H9 (cell line): ENCODE data around the gene PLXND1. TPM values are rescaled to one million over a fixed set of nuclear protein-coding genes. Genes with fewer than 3 reads are reported as not detected.

Source experiments
- DNase-seq: peaks from one replicate; pipeline ENCODE4 v3.0.0-alpha.2; 2017
- H2AFZ ChIP-seq: one replicate; pipeline ENCODE4 v1.6.1; 2013; ENCODE audit warnings: mild to moderate bottlenecking, low read length, control low read depth, moderate library complexity
- H2AK5ac ChIP-seq: 2 replicates; pipeline ENCODE4 v1.6.1; 2013; ENCODE audit warnings: low read length, control low read depth, mixed read lengths; ENCODE audit not compliant: insufficient read length
- H2BK120ac ChIP-seq: one replicate; pipeline ENCODE4 v1.6.1; 2013; ENCODE audit warnings: low read depth, mild to moderate bottlenecking, low read length, control low read depth, inconsistent platforms; ENCODE audit not compliant: poor library complexity, severe bottlenecking
- H2BK12ac ChIP-seq: 2 replicates; pipeline ENCODE4 v1.6.1; 2013; ENCODE audit warnings: low read length, control low read depth, mixed read lengths, low read depth; ENCODE audit not compliant: insufficient read length
- H2BK15ac ChIP-seq: 2 replicates; pipeline ENCODE4 v1.6.1; 2013; ENCODE audit warnings: low read depth, low read length, control low read depth
- H2BK20ac ChIP-seq: one replicate; pipeline ENCODE4 v1.6.1; 2013; ENCODE audit warnings: low read depth, mild to moderate bottlenecking, low read length, control low read depth, inconsistent platforms; ENCODE audit not compliant: poor library complexity, severe bottlenecking
- H2BK5ac ChIP-seq: 2 replicates; pipeline ENCODE4 v1.6.1; 2013; ENCODE audit warnings: low read length, control low read depth, mixed read lengths; ENCODE audit not compliant: insufficient read length
- H3K14ac ChIP-seq: 2 replicates; pipeline ENCODE4 v1.6.1; 2013; ENCODE audit warnings: low read length, control low read depth; ENCODE audit not compliant: insufficient read depth
- H3K18ac ChIP-seq: 2 replicates; pipeline ENCODE4 v1.6.1; 2013; ENCODE audit warnings: low read depth, mild to moderate bottlenecking, mixed read lengths, low read length, control low read depth; ENCODE audit not compliant: insufficient read length
- H3K23ac ChIP-seq: 2 replicates; pipeline ENCODE4 v1.6.1; 2013; ENCODE audit warnings: low read length, control low read depth, mixed read lengths, low read depth; ENCODE audit not compliant: insufficient read length
- H3K23me2 ChIP-seq: 2 replicates; pipeline ENCODE4 v1.6.1; 2013; ENCODE audit warnings: low read depth, mild to moderate bottlenecking, mixed read lengths, low read length, control low read depth; ENCODE audit not compliant: insufficient read length, poor library complexity, severe bottlenecking
- H3K27ac ChIP-seq: 2 replicates; pipeline ENCODE4 v1.5.1; 2013; ENCODE audit warnings: low read length, control low read depth, mixed read lengths, low read depth; ENCODE audit not compliant: insufficient read length
- H3K27me3 ChIP-seq: 2 replicates; pipeline ENCODE4 v1.6.1; 2013; ENCODE audit warnings: low read length, control low read depth, inconsistent platforms; ENCODE audit not compliant: insufficient read depth
- H3K4ac ChIP-seq: 2 replicates; pipeline ENCODE4 v1.6.1; 2013; ENCODE audit warnings: low read depth, mild to moderate bottlenecking, control low read depth, inconsistent platforms, low read length, moderate library complexity
- H3K4me1 ChIP-seq: 2 replicates; pipeline ENCODE4 v1.6.1; 2013; ENCODE audit warnings: low read length, control low read depth, inconsistent platforms; ENCODE audit not compliant: insufficient read depth
- H3K4me2 ChIP-seq: 2 replicates; pipeline ENCODE4 v1.6.1; 2013; ENCODE audit warnings: low read length, control low read depth, mixed read lengths; ENCODE audit not compliant: insufficient read length, insufficient read depth
- H3K56ac ChIP-seq: 2 replicates; pipeline ENCODE4 v1.6.1; 2013; ENCODE audit warnings: low read depth, mild to moderate bottlenecking, mixed read lengths, low read length, control low read depth; ENCODE audit not compliant: insufficient read length
- H3K79me1 ChIP-seq: 2 replicates; pipeline ENCODE4 v1.6.1; 2013; ENCODE audit warnings: low read depth, mild to moderate bottlenecking, moderate library complexity, low read length, control low read depth, inconsistent platforms; ENCODE audit not compliant: insufficient read depth, poor library complexity, severe bottlenecking
- H3K79me2 ChIP-seq: 2 replicates; pipeline ENCODE4 v1.6.1; 2013; ENCODE audit warnings: low read length, control low read depth, inconsistent platforms; ENCODE audit not compliant: insufficient read depth
- H3K9ac ChIP-seq: 2 replicates; pipeline ENCODE4 v1.6.1; 2013; ENCODE audit warnings: low read length, control low read depth, mixed read lengths; ENCODE audit not compliant: insufficient read length; ENCODE audit errors: extremely low read depth
- H3K9me3 ChIP-seq: one replicate; pipeline ENCODE4 v1.6.1; 2013; ENCODE audit warnings: low read depth, low read length, inconsistent platforms; ENCODE audit not compliant: control insufficient read depth
- H3T11ph ChIP-seq: one replicate; pipeline ENCODE4 v1.6.1; 2013; ENCODE audit warnings: mild to moderate bottlenecking, low read length, control low read depth, inconsistent platforms
- H4K20me1 ChIP-seq: one replicate; pipeline ENCODE4 v1.6.1; 2013; ENCODE audit not compliant: control insufficient read depth, insufficient read length, insufficient read depth
- H4K5ac ChIP-seq: 2 replicates; pipeline ENCODE4 v1.6.1; 2013; ENCODE audit warnings: low read depth, mild to moderate bottlenecking, mixed read lengths, low read length, control low read depth; ENCODE audit not compliant: insufficient read length
- H4K8ac ChIP-seq: replicated peaks from 2 replicates; pipeline ENCODE4 v1.6.1; 2013; ENCODE audit warnings: low read length, control low read depth, mixed read lengths, low read depth; ENCODE audit not compliant: insufficient read length
- H4K91ac ChIP-seq: 2 replicates; pipeline ENCODE4 v1.6.1; 2013; ENCODE audit warnings: low read depth, mild to moderate bottlenecking, moderate library complexity, mixed read lengths, low read length, control low read depth; ENCODE audit not compliant: insufficient read length
- H3K27ac Mint-ChIP-seq, 3 experiments: 2 replicates in 2 of 3; 3 replicates in 1 of 3; pipeline ENCODE4 v1.8.0; 2020 to 2021; ENCODE audit warnings: mixed read lengths in 3 of 3, mild to moderate bottlenecking in 1 of 3, moderate library complexity in 1 of 3
- H3K27me3 Mint-ChIP-seq: 2 replicates; pipeline ENCODE4 v1.8.0; 2021; ENCODE audit warnings: low read depth, mild to moderate bottlenecking, moderate library complexity, mixed read lengths
- H3K36me3 Mint-ChIP-seq, 3 experiments: 2 replicates in 2 of 3; 3 replicates in 1 of 3; pipeline ENCODE4 v1.8.0; 2020 to 2021; ENCODE audit warnings: low read depth in 3 of 3, mixed read lengths in 3 of 3; ENCODE audit not compliant: insufficient read depth in 1 of 3
- H3K4me1 Mint-ChIP-seq, 2 experiments: 2 replicates each; pipeline ENCODE4 v1.8.0; 2020; ENCODE audit warnings: mixed read lengths in 2 of 2
- H3K4me3 Mint-ChIP-seq, 2 experiments: 2 replicates in 1 of 2; 3 replicates in 1 of 2; pipeline ENCODE4 v1.8.0; 2020 to 2021; ENCODE audit warnings: mild to moderate bottlenecking in 2 of 2, mixed read lengths in 2 of 2, moderate library complexity in 1 of 2
- H3K9me3 Mint-ChIP-seq, 2 experiments: 2 replicates in 1 of 2; 3 replicates in 1 of 2; pipeline ENCODE4 v1.8.0; 2020; ENCODE audit warnings: mild to moderate bottlenecking in 2 of 2, mixed read lengths in 2 of 2, moderate library complexity in 1 of 2
- CTCF ChIP-seq: fragments of 200-600 bp; sonication (generic); conservative IDR thresholded peaks from 3 replicates; pipeline ENCODE4 v1.8.0; 2021; ENCODE audit warnings: antibody characterized with exemption, mild to moderate bottlenecking
- WGBS: extraction: QIAGEN DNeasy Blood & Tissue Kit; methylation state at CpG from one replicate; pipeline ENCODE4 v1.1.7; 2013; ENCODE audit warnings: missing lambda C conversion rate, low lambda C conversion rate, mixed read lengths; ENCODE audit not compliant: insufficient read length; ENCODE audit errors: extremely low coverage; 5-methylcytosine and 5-hydroxymethylcytosine counted together
- total RNA-seq: library from RNA; stranded (reverse); gene quantifications from 2 replicates; pipeline ENCODE4 v1.2.1, GENCODE V29; 2021

Gene PLXND1
- total RNA-seq, 1 experiment from 2014 or later = 50.9 TPM

- Mint-ChIP-seq H3K36me3 (peaks cover 0 to 8% (median 0%) of the 10 kb centered on the region in 3 experiments; a peak in 3 of 7 replicates), H3K4me3 (no peak overlapping the region), H3K9me3 (no peaks in the 10 kb centered on the region), H3K4me1 (peaks cover 5 to 11% of the 10 kb centered on the region in 2 experiments), H3K27me3 (no peaks in the 10 kb centered on the region), H3K27ac (no peak overlapping the region)
- Histone ChIP-seq H4K5ac (no peak overlapping the region), H2BK20ac (no peak overlapping the region), H2AFZ (no peak overlapping the region), H2BK12ac (no peak overlapping the region), H3K9me3 (no peaks in the 10 kb centered on the region), H3K18ac (no peak overlapping the region), H3K4me1 (no peaks in the 10 kb centered on the region), H3K79me1 (no peaks in the 10 kb centered on the region), H3K14ac (no peak overlapping the region), H3K79me2 (no peaks in the 10 kb centered on the region), H3K27me3 (no peaks in the 10 kb centered on the region), H2BK120ac (no peak overlapping the region), H3K27ac (no peak overlapping the region), H3K4me2 (no peak overlapping the region), H3K56ac (no peak overlapping the region), H4K8ac (no peak overlapping the region), H3T11ph (no peak overlapping the region), H3K4ac (no peak overlapping the region), H4K91ac (no peak overlapping the region), H3K23me2 (no peaks in the 10 kb centered on the region), H2BK15ac (no peak overlapping the region), H3K23ac (no peak overlapping the region), H2BK5ac (no peak overlapping the region), H3K9ac (no peak overlapping the region), H2AK5ac (no peak overlapping the region), H4K20me1 (no peaks in the 10 kb centered on the region)
- TF ChIP-seq CTCF = no peak
- no CpG with 5 or more reads among the region's 8 CpGs for WGBS
- DNase-seq = no peak
These were observed 42.5 kb downstream of the PLXND1 start for GRCh38 chr3:129563850-129564535.
